ENCODE data around the gene EPHA6. TPM values are rescaled to one million over a fixed set of nuclear protein-coding genes. Genes with fewer than 3 reads are reported as not detected.
"Not testable (repeated sequence)": the region's sequence is repeated elsewhere in the genome, so short reads cannot be mapped to it uniquely, and the experiment has no call there.

Gene EPHA6
- total RNA-seq, 2 donors from 2014 or later: 0.57 to 1.1 TPM

DNA sequence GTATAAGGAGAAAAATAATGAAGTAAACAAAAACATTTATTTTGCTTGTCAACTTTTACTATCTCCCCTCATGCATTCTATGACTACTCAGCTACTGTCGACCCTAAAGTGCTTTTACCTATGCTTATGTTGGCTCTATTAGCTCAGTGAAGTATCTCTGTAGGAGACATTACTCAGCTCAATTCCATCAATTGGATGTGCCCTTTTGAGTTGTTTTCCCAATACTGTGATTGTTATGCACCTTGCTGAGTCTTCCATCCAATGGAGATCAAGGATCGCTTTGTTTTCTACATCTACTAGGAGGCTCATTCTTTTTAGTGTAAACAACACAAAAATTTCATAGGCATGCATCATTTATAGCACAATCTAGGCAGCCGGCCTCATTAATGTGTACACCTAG is 546.4 kb downstream of the EPHA6 start:
- intact Hi-C loops (cut with DNase I): no loop called here
- DNase-seq (ENCODE audit: low spot score): no peak

DNA sequence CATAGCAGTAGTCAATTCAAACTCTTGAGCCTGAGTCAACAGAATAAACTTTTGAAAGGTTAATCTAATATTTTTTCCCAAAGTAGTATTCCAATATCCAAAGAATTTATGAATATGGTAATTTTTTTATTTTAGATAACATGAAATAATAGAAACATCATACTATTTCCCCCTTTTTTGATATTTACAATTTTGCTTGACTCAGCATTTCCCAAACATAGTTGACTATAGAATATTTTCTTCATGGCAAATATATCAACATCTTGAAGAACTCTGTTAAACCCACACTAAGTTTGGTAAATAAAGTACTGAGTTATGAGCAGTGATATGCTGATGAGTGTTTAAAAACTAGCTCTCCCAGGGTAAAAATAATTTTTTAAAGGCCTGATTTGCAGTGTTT is 570.2 kb downstream of the EPHA6 start:
- intact Hi-C loops (cut with DNase I): no loop called here
- DNase-seq (ENCODE audit: low spot score): no peak

DNA sequence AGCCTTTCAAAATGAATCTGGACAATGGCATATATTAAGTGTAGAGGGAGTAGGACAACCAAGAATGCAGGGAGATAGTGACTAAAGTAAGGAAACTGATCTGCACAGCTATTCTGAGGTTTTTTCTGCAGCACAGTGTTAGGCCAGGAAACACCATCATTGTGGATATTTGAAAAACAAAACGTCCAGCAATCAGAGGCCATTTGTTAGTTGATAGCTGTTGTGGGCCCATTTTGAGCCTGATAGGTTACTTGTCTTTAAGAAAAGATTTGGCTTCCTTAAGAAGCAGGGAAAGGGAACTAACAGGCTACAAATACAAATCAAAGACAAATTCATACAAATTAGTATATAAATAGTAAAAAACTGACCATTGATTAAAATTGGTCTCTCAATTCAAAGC is 574.4 kb downstream of the EPHA6 start:
- no peak for DNase-seq (ENCODE audit: low spot score)
- intact Hi-C loops (cut with DNase I): no loop called here

DNA sequence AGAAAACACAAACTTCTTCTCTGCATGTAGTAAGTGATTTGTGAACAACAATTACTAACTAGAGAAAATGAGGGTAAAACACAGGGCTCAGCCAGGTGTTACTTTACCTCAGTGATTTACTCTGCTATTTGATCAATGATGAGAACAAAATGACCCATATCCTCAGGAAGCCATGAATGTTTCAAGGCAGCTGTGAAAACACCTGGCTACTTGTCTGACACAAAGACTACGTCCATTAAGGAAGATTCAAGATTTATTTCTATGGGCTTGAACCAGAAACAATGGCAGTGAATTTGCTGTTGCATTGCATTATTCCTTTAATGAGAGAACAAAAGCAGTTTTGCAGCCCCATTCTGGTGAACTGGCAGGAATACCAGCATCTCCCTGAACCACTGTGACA is 575.5 kb downstream of the EPHA6 start:
- intact Hi-C loops (cut with DNase I): no loop called here
- no peak for DNase-seq (ENCODE audit: low spot score)

DNA sequence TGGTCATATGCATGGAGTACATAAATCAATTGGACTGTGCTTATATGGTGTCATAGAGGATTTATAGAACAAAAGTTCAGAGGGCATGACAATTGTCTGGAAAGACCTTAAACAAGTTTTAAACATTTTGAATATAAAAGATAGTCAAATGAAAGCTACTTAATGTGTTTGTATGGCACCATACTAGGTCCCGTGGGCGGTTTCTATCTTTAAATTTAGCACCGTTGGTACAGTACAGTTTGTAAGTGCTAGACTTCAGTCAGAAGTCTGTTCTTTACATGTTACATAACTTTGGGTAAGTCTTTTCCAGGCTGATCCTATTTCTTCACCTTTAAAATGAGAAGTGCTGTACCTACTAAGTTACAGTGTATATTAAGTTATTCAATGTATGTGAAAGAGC is 576.8 kb downstream of the EPHA6 start:
- intact Hi-C loops (cut with DNase I): no loop called here
- DNase-seq (ENCODE audit: low spot score): no peak

DNA sequence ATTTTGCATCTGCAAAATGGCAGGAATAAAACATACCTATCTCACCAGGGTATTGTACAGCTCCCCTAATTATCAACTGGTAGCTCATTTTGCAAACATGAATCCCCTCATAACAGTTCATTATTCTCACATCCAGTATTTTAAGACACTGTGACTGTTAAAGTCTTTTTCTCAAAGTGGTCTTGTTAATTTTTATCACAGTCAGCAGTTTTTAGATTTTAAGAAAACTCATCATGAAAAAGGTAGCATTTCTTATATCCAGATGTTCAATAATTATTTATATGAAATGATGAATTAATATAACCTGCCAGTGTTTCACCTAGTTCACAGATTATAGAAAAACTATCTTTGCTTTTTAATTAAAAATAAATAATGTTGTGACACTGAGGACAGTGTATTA is 595.2 kb downstream of the EPHA6 start:
- no peak for DNase-seq (ENCODE audit: low spot score)
- intact Hi-C loops (cut with DNase I): no loop called here

DNA sequence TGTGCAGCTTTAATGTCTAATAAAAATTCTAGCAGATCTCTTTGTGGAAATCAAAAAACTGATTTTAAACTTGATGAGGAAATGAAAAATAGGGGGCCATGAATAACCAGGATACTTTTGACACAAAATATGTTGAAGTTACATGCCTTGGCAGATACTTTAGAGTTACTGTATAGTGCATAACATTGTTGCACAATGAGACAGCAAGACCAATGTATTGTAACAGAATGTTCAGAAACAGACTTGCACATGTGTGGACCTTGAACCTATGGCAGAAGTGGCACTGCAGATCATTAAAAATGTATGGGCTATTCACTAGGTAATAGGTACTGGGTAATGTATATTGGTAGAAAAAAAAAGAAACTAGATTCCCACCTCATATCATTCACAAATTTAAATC is 607.2 kb downstream of the EPHA6 start:
- intact Hi-C loops (cut with DNase I): no loop called here

DNA sequence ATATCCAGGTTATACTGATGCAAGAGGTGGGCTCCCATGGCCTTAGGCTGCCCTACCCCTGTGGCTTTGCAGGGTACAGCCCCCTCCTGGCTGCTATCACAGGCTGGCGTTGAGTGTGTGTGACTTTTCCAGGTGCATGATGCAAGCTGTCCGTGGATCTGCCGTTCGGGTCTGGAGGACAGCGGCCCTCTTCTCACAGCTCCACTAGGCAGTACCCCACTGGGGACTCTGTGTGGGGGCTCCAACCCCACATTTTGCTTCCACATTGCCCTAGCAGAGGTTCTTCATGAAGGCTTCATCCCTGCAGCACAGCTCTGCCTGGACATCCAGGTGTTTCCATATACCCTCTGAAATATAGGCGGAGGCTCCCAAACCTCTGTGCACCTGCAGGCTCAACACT is 610.6 kb downstream of the EPHA6 start:
- no peak for DNase-seq (ENCODE audit: low spot score)
- intact Hi-C loops (cut with DNase I): no loop called here

More for the DNA sequence above, 607.2 kb downstream of the EPHA6 start:
- DNase-seq (ENCODE audit: low spot score): no peak

DNA sequence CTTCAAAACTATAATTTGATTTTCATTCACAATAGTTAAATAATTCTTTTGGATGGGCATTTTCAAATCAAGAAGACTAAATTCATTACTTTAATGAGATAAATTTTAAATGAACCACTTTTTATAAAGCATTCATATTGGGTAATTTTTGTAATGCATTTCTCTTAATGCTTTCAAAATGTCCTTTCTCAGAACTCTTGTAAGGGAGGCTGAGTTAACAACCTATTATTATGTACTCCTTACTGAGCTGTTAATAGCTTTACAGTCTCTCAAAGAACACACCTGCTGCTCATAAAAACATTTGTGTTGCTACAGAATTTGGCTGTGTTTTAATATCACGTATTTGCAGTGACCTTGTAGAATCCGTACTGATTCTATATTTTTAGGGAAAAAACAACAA is 616.2 kb downstream of the EPHA6 start:
- DNase-seq (ENCODE audit: low spot score): no peak
- intact Hi-C loops (cut with DNase I): no loop called here

DNA sequence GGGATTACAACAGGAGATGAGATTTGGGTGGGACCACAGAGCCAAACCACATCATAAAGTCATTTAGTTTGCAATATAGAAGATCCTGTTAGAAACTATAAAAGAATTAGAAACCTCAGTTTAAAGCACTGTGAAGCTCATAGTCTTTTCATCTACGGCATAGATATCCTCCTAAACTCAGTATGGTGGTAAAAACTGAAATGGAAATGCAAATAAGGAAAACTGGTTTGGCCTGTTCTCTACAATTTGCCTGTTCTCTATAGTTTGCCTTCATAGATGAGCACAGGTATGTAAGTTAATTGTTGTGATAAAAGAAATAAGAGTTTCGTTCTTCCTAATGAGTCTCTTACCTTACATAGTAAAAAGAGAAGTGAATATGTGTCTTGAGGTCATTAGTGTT is 618.5 kb downstream of the EPHA6 start:
- DNase-seq (ENCODE audit: low spot score): no peak
- intact Hi-C loops (cut with DNase I): no loop called here

DNA sequence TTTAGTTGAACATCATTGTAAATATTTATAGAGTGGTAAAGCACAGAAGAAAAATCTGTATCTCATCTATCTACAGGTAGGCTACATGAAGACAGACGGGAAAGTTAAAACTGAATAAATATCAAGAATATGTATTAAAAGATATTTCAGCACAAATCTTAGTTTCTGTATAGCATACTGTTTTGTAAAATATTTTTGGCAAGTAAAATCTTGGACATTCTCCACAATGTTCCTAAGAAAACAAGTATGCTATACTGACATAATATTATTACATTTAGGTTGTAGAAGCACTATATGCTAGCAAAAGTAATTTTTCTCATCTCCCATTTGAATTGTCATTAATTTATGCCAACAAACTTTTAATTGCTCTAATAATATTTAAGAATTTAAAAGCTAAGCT is 623.7 kb downstream of the EPHA6 start:
- intact Hi-C loops (cut with DNase I): no loop called here
- no peak for DNase-seq (ENCODE audit: low spot score)

DNA sequence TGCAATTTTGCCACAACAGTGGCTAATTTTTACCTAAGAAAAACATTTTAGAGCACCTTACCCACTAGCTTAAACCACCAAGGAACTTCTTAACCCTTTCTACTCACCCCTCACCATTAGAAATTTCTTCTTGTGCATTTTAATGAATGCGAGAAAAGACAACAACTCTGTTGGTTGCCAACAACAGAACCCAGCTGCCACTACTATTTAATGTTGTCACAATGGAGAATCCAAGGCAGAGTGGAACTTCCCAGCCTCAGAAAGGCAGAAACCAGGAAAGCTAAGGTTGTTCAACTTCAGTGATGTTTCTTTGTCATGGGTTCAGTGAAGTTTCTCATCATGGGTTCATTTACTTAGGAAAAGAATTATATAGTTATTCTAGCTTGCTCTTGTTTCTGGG is 625.0 kb downstream of the EPHA6 start:
- no peak for DNase-seq (ENCODE audit: low spot score)
- intact Hi-C loops (cut with DNase I): no loop called here

DNA sequence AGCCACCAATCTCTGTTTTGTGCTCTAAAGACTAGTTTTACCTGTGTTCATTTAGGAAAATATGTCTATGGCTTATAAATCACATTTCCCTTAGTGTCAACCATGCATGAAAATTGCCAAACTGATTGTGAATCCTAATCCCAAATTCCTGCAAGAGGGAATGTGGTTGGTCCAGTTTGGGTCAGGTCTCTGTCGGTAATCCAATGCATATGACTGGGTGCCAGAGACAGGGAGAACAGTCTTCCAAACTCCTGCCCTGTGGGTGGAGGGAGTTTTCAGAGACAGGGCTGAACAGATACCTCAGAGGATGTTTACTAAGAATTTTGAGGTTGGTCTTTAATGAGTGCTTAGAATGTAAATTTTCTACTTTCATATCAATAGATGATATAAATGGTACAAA is 649.6 kb downstream of the EPHA6 start:
- no peak for DNase-seq (ENCODE audit: low spot score)
- intact Hi-C loops (cut with DNase I): no loop called here

DNA sequence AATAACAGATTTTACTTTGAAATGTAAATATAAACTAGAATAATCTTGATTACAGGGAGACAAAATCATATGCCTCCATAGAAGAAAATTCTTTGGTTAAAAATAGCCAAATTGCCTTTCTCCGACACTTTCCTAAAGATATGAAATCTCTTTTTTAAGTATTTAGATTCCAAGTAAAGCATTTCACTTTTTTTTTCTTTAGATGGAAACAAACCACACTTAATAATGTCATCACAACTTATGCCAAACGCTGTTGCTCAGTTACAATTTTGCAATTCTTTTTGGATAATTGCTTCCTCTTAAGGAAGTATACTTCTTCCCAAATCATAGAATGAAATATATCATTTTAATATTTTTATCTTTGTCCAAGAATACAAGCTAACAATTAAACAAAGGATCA is 656.1 kb downstream of the EPHA6 start:
- intact Hi-C loops (cut with DNase I): no loop called here
- no peak for DNase-seq (ENCODE audit: low spot score)

DNA sequence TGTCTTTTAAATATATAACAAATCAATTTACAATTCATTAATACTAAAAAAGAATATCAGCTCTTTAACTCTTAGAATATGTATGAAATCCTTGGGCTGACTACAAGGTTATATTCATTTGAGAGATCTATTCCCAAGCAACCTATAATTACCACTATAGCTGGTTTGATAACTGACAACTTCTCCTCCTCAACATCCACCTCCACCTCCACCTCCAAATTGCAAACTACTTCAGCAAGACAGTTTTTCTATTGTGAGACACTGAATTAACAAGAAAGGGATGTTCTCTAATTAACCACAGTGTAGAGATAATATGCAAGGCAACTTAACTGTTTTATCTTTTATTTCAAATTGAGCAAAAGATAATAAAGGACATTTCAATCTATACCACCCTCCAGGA is 665.3 kb downstream of the EPHA6 start:
- DNase-seq (ENCODE audit: low spot score): no peak
- intact Hi-C loops (cut with DNase I): no loop called here

DNA sequence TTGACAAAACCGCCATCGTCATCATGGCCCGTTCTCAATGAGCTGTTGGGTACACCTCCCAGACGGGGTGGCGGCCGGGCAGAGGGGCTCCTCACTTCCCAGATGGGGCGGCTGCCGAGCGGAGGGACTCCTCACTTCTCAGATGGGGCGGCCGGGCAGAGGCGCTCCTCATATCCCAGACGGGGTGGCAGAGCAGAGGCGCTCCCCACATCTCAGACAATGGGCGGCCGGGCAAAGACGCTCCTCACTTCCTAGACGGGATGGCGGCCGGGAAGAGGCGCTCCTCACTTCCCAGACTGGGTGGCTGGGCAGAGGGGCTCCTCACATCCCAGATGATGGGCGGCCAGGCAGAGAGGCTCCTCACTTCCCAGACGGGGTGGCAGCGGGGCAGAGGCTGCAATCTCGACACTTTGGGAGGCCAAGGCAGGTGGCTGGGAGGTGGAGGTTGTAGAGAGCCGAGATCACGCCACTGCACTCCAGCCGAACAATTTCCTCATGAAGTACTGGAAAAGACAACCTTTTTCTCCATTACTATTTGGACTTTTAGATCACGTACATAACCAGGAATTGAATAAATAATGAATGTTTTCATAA is 666.4 kb downstream of the EPHA6 start:
- peak; percentile 72 for DNase-seq (ENCODE audit: low spot score)
- intact Hi-C loops (cut with DNase I): not testable (repeated sequence)

DNA sequence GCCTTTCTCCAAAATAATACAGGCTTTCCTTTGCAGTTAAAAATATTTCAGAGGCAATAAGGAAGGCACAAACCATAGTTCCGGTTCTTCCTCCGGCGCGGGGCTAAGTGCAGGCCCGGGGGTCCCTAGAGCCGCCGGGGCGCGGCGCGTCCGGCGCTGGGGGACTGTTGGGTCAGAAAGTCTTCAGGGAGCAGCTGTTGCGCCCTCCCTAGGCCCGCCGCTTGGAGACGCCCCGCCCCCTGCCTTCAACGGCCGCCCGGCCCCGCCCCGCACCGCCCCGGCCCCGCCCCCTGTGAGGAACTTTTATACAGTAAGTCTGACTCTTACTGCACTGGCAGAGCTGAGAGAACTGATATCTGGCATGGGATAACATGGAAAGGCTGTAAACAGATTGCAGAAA is 667.0 kb downstream of the EPHA6 start:
- intact Hi-C loops (cut with DNase I): no loop called here
- peak; percentile 59 for DNase-seq (ENCODE audit: low spot score)

DNA sequence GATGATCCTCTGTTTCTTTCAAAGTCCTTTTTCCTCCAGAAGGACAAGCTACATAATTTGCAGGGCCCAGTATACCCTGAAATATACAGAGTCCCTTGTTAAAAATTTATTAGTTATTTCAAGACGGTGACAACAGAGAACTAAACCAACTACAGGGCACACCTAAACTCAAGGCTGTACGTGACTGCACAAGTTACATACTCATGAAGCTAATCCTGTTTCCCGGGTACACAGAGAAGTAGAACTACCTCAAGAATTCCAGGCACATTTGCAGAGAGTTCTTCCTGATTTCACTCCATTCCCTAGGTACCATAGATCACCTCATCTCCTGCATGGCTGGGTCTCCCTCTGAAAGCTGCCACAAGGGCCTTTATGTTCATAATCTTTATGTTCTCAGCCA is 670.8 kb downstream of the EPHA6 start:
- DNase-seq (ENCODE audit: low spot score): no peak
- intact Hi-C loops (cut with DNase I): no loop called here

DNA sequence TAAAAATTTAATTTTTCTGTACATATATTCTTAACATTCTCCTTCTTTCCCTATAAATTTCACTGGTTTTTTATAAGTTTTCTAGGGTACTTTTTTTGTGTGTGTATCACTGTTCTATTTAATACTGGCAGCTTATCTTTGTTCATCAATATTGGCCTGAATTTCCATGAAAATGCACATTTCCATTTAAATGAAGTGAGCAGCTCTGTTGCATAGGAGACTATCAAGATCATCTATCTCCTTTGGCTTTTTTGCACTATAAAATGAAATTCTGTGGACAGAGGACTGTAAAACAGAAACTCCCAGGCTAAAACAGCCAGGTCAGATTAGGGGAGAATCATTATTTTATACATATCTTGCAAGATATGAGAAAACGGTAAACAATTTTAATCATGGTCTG is 673.2 kb downstream of the EPHA6 start:
- intact Hi-C loops (cut with DNase I): no loop called here
- DNase-seq (ENCODE audit: low spot score): no peak

DNA sequence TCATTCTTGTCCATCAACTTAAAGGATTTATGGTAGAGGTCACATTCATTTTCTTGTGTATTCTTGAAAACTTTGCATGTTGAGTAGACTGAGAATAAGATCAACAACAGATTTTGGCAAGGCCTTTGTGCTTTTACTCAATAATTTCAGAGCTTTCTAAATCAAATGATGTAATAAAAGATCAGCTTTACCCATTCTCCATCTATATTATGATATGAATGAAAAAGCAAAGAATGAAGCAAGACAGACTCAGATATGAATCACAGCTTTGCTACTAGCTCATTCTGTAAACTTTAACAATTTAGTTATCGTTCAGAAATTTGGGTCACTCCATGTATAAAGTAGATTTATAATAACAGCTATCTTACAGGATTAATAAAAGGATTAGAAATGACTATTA is 674.3 kb downstream of the EPHA6 start:
- no peak for DNase-seq (ENCODE audit: low spot score)
- intact Hi-C loops (cut with DNase I): no loop called here

DNA sequence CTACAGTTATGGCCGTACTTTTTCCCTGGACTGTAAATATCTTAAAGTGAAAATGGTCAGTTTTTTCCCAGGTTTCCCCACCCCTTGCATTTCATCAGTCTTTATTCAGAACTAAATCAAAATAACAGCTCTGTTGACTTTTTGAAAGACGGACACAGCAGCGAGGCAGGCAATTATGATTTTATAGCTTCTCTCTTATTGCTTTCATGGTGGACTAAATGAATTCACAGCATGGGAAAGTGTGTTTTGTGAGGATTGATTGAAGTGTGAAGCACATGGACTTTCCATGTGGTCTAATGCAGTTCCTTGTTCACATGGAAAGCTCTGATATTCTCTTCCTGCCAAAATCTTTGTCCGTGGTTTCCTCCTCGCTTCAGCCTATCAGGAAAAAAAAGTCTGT is 681.5 kb downstream of the EPHA6 start:
- intact Hi-C loops (cut with DNase I): no loop called here
- no peak for DNase-seq (ENCODE audit: low spot score)

DNA sequence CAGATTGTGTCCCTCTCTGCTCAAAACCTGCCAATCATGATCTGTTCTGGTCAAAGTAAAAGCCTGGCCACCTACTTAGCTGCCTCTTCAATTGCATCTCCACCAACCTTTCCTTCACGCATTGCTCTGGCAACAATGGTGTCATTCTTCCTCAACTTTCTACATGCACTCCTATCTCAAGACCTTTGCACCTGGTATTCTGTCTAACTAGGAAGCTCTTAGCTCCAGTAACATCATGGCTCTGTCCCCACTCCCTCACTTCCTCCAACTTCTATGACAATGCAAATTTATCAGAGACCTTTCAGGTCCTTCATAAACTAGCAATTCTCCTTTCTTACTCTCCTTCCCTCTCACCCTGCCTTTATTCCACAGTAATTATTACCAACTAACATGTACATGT is 682.7 kb downstream of the EPHA6 start:
- intact Hi-C loops (cut with DNase I): no loop called here
- DNase-seq (ENCODE audit: low spot score): no peak

Measured in posterior vena cava (tissue), 2 donors.